ENCODE measurements around the gene ZBTB8A.

- TF ChIP-seq ZFX (IDR thresholded peaks at IDR 0.05): no peak
- TF ChIP-seq CTCF (conservative IDR thresholded peaks at IDR 0.05): no peak
These were observed 113.2 kb downstream of the ZBTB8A start for GRCh38 chr1:32652244-32652962.

All from C4-2B (cell line).